Measurements from ENCODE around the gene BBS10. TPM values are rescaled to one million over a fixed set of nuclear protein-coding genes. Genes with fewer than 3 reads are reported as not detected.

The BBS10 gene
- total and polyA plus RNA-seq, 2 of the 13 experiments (the other 11 are each of a cell fraction or from before 2014, with no cell fraction given): 4.9 to 7.4 TPM

- TF ChIP-seq STAT6 (CRISPR knock-in tag; IDR thresholded peaks at IDR 0.05; ENCODE audit: borderline replicate concordance) (no peak; the same call in 1 of the 2 replicates), HHEX (CRISPR knock-in tag; IDR thresholded peaks at IDR 0.05) (no peak), HNRNPL (IDR thresholded peaks at IDR 0.05; ENCODE audit: low read depth, low read length) (peak; percentile 73; the same call in 1 of the 2 replicates), PCBP2 (optimal IDR thresholded peaks at IDR 0.05; ENCODE audit: low read depth, low read length, poor library complexity, severe bottlenecking) (no peak), ZC3H4 (CRISPR knock-in tag; IDR thresholded peaks at IDR 0.05; ENCODE audit: borderline replicate concordance) (no peak), TFDP2 (CRISPR knock-in tag; IDR thresholded peaks at IDR 0.05) (peak; percentile 71)
- TF ChIP-seq, protein P1, sequence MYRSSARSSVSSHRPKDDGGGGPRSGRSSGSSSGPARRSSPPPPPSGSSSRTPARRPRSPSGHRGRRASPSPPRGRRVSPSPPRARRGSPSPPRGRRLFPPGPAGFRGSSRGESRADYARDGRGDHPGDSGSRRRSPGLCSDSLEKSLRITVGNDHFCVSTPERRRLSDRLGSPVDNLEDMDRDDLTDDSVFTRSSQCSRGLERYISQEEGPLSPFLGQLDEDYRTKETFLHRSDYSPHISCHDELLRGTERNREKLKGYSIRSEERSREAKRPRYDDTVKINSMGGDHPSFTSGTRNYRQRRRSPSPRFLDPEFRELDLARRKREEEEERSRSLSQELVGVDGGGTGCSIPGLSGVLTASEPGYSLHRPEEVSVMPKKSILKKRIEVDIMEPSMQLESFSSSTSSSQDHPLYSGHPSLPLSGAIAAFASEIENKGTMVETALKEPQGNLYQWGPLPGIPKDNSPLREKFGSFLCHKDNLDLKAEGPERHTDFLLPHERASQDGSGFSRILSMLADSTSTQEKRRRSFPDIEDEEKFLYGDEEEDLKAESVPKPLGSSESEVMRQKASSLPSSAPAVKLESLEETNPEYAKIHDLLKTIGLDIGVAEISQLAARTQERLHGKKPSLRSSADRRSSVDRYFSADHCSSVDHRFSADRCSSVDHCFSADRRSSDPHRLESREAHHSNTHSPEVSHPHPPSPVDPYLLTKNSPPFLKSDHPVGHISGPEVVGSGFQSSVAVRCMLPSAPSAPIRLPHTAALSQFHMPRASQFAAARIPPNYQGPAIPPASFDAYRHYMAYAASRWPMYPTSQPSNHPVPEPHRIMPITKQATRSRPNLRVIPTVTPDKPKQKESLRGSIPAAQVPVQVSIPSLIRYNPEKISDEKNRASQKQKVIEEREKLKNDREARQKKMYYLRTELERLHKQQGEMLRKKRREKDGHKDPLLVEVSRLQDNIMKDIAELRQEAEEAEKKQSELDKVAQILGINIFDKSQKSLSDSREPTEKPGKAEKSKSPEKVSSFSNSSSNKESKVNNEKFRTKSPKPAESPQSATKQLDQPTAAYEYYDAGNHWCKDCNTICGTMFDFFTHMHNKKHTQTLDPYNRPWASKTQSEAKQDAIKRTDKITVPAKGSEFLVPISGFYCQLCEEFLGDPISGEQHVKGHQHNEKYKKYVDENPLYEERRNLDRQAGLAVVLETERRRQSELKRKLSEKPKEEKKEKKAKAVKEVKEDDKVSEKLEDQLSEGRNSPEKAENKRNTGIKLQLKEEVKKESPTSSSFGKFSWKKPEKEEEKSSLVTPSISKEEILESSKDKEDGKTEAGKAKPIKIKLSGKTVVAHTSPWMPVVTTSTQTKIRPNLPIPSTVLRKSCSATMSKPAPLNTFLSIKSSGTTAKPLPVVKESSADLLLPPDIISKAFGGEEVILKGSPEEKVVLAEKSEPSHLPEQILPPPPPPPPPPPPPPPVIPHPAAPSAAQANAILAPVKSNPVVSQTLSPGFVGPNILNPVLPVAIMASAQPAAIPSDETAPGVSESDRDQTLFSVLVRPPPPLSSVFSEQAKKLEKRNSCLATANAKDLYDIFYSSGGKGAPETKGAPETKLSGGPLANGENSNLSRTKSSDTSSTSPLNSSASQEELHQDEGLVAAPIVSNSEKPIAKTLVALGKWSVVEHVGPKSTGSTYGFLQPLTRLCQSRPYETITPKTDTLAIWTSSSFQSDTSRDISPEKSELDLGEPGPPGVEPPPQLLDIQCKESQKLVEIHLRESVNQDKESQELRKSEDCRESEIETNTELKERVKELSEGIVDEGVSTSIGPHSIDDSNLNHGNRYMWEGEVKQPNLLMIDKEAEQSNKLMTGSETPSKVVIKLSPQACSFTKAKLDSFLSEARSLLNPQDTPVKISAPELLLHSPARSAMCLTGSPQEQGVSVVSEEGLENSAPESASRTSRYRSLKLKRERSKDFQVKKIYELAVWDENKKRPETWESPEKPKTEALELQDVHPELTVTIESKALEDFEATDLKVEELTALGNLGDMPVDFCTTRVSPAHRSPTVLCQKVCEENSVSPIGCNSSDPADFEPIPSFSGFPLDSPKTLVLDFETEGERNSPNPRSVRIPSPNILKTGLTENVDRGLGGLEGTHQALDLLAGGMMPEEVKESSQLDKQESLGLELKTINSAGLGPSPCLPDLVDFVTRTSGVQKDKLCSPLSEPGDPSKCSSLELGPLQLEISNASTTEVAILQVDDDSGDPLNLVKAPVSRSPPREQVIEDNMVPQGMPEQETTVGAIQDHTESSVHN (CRISPR knock-in tag; IDR thresholded peaks at IDR 0.05): no peak
- TF ChIP-seq, protein P2, sequence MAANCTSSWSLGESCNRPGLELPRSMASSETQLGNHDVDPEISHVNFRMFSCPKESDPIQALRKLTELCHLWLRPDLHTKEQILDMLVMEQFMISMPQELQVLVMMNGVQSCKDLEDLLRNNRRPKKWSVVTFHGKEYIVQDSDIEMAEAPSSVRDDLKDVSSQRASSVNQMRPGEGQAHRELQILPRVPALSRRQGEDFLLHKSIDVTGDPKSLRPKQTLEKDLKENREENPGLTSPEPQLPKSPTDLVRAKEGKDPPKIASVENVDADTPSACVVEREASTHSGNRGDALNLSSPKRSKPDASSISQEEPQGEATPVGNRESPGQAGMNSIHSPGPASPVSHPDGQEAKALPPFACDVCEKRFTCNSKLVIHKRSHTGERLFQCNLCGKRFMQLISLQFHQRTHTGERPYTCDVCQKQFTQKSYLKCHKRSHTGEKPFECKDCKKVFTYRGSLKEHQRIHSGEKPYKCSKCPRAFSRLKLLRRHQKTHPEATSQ (CRISPR knock-in tag; IDR thresholded peaks at IDR 0.05; ENCODE audit: borderline replicate concordance): no peak
- TF ChIP-seq, protein P3, sequence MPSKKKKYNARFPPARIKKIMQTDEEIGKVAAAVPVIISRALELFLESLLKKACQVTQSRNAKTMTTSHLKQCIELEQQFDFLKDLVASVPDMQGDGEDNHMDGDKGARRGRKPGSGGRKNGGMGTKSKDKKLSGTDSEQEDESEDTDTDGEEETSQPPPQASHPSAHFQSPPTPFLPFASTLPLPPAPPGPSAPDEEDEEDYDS (CRISPR knock-in tag; IDR thresholded peaks at IDR 0.05): peak; percentile 21; the same call in 1 of the 2 replicates
- TF ChIP-seq, protein P4, sequence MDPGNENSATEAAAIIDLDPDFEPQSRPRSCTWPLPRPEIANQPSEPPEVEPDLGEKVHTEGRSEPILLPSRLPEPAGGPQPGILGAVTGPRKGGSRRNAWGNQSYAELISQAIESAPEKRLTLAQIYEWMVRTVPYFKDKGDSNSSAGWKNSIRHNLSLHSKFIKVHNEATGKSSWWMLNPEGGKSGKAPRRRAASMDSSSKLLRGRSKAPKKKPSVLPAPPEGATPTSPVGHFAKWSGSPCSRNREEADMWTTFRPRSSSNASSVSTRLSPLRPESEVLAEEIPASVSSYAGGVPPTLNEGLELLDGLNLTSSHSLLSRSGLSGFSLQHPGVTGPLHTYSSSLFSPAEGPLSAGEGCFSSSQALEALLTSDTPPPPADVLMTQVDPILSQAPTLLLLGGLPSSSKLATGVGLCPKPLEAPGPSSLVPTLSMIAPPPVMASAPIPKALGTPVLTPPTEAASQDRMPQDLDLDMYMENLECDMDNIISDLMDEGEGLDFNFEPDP (CRISPR knock-in tag; conservative IDR thresholded peaks at IDR 0.05): no peak
These were observed at the start of gene BBS10 (continued) for GRCh38 chr12:76348079-76348901.

All from HepG2 (cell line).